ENCODE results near the gene FOXB2.
"Not testable (repeated sequence)": the region's sequence is repeated elsewhere in the genome, so short reads cannot be mapped to it uniquely, and the experiment has no call there.

Gene FOXB2

DNA sequence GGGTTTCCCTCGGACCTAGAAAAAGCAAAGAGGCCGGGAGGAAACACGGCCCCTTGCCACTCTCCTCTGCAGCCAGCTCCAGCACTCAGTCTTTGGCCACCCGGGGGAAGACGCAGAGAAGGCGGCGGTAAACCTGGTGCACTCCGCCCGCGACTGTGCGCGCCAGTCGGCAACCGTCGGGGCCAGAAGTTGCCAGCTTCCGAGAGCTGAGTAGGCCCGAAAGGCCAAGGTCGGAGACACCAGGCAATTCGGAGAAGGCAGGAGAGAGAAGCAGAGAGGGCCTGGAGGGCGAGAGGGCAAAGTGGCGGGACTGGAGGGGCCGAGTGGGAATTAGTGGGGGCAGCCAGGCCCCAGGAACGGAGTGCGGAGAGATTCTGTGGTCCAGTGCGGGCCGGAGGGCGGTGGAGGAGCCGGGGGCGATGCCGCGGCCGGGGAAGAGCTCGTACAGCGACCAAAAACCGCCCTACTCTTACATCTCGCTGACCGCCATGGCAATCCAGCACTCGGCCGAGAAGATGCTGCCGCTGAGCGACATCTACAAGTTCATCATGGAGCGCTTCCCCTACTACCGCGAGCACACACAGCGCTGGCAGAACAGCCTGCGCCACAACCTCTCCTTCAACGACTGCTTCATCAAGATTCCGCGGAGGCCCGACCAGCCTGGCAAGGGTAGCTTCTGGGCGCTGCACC, at the start of gene FOXB2:
Gene FOXB2, plus strand, starts transcription at position 420 of the 690 bp plus-strand sequence. Its CDS starts 0 bp downstream, at position 420.
- no peak for DNase-seq

DNA sequence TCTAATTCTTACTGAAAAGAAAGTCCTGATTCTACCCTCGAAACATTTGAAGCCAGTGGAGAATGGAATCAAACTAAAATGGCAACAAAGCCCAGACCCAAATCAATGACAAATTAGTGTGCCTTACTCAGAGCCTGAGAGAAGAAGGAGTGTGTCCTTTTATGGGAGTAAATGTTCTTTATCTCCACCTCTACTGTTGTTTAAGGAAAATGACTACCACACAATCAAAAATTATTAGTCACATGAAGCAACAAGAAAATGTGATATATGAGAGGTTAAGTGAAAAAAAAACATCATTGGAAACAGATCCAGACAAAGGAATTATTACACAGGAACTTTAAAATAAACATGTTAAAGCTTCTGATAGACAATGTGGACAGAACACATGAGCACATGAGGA, 49.7 kb upstream of the FOXB2 start:
- DNase-seq: no peak

DNA sequence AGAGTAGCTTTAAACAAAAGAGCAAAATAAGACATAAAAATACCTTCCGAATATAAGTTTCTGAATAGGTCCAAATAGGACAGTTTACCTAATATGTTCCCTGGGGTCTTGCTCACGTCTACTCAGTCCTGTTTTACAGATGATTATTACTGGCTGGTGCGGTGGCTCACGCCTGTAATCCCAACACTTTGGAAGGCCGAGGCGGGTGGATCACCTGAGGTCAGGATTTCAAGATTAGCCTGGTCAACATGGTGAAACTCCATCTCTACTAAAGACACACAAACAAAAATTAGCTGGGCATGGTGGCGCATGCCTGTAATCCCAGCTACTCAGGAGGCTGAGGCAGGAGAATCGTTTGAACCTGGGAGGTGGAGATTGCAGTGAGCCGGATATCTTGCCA, 40.6 kb upstream of the FOXB2 start:
- not testable (repeated sequence) for DNase-seq

DNA sequence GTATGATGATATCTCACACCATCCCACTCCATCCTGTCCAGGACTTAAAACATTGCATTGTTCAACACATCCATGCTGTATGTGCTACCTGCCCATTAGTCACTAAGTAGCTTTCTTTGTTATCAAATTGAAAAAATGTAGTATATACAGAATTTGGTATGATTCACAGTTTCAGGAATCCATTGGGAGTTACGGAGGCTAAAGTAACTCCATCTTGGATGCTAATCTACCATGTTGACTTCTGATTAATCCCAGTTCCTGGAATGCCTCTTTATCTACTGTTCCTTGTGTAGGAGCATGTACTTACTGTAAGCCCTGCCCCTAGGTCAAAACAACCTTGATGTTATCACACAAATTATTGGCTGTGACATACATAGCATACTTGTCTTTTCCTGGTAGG, 38.9 kb upstream of the FOXB2 start:
- no peak for DNase-seq

DNA sequence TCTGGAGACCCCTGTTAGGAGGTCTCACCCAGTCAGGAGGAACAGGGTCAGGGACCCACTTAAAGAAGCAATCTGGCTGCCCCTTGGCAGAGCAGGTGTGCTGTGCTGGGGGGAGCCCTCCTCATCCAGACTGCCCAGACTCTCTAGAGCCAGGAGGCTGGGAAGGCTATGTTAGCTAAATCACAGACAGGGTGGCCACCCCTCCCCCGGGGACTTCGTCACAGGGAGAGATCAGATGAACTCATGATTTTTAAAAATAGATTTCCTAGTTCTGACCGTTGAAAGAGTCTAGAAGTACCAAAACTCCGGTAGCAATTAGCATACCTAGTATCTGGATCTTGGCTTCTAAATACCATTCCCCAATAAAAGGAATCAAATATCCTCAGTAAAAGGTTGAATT, 35.0 kb upstream of the FOXB2 start:
- no peak for DNase-seq

DNA sequence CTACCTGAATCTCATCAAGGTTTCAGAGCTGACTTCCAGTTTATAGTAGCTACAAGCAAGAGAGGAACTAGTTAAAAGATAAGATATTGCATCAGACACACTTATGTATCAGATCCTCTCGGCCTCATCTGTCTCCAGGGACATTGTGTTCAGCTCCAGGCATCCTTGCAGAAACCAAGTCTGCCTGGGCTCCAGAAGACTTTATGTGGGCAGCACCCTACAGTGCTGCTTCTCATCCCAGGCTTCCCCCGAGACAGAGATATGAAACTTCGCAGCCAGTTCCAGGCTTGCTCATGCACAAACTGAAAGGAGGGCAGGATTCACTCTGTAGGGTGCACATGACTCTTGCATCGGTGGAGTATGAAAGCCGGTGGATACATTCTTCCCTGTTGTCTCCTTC, 33.9 kb upstream of the FOXB2 start:
- DNase-seq: no peak

DNA sequence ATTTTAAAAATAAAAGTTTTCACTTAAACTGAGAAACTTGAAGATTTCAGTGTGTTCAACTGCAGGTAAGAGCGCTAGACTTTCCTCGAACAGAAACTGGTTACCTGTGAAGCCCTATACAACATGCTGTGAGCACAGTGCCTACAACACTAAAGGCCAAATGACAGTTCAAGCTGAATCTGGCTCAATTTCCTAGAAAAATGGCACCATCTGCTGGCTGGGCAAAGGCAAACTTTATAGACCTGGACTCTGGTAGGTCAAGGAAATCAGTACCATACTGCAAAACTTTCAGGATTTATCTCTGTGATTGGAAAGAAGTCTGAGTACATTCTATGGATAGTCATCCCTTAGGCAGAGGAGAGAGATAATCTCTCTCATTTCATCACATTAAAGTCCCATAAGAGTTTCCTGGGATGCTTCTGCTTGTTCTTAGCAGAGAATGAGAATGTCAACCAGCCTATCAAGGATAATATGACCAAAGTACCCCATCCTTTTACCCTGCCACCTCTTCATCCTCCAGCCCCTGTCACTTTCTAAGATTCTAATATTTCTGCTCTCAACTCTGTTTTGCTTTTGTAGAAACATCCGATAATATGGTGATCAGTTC, 31.8 kb upstream of the FOXB2 start:
- no peak for DNase-seq

DNA sequence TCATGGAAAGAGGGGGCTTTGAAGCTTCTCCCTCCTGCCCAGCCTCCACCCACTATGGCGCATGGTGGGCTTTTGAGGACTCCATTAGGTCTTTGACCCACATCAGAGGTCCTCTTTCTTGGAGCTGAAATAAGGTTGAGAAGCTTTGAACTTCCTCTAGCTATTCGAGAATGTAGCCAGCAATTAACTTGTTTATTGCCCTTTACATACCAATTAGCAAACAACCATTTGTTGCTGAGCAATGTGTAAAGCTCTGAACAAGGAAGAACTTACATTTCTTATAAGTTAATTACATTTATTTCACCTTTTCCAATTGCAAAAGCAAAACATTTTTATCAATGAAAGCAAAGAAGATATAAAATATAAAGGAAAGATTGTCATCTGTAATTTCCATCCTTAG, 30.5 kb upstream of the FOXB2 start:
- DNase-seq: no peak

DNA sequence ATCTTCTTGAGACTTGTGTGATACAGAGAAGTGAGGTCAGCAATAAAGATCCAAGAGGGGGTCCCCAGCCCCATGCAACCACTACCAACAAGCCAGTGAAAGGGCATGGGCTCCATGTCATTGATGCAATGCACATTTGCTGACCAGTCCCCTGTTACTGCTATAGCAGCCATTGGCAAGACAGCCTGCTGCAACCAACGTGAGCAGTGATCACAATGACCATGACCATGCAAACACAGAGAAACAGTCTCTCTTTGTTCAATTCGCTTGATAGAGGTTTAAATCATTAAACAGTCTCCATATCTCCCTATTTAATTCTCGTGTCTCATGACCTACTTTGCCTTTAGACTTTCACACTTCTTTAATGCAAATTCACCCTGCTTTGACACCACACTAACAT, 30.0 kb upstream of the FOXB2 start:
- DNase-seq: no peak

DNA sequence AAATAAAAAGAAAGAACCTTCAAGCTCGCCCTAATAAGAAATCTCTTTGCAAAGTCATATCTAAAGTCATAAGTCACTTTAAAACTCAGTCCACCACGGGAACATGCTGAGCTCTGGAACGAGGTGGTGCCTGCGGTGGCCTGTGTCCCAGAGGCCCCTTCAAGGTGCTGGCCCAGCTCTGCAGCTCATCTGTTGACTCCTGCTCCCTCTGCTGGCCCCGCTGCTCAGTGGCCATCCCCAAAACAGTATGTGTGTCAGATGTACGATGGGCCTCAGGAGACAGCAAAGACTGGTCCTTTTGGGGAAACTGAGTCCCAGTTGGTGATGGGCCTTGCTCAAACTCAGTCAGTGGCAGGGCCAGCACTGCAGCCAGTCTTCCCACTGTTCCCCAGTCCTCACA, 22.8 kb upstream of the FOXB2 start:
- no peak for DNase-seq

DNA sequence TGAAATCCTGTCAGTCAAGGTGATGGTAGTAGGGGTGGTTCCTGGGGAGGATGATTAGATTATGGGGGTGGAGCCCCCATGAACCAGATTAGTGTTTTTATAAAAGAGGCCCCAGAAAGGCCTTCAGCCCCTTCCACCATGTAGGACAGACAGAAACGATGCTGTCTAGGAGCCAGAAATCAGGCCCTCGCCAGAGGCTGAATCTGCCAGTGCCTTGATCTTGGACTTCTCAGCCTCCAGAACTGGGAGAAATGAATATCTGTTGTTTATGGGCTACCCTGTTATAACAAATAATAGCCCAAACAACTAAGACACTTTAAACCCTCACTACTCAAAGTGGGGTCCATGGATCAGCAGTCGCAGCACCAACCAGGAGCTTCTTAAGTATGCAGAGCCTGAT, 20.2 kb upstream of the FOXB2 start:
- no peak for DNase-seq

DNA sequence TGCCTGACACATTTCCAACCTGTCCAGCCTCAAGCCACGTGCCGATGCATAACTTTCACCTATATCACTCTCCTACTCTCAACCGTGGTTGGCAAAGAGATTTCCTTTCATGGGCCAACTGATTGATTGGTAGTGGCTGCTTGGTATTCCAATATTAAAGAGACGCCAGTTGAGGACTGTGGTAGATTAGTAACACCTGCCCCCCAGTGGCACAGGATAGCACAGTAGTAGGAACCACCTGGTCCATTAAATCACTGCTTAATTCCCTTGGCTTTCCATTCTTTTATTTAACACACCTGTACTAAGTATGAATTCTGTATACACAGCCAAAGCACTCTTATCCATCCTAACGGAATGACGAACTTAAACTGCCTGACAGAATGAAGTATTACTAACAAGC, 19.1 kb upstream of the FOXB2 start:
- DNase-seq: no peak

DNA sequence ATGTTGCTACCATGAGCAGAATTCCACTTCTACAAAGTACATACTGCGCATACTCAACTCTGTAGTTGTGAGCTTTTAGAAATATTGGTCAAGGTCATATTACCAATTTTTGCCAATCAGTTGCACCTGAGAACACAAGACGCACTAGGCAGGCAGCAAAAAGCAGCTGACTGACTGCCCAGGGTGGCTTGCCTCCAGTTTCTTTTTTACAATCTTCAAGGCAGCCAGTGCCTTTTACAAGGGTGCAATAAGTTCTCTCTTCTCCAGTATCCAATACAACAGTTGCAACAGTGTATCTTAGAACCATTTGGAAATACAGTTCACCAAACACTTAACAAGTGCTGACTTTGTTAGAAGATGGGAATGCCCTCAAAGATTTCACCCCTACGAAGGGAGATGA, 16.1 kb upstream of the FOXB2 start:
- DNase-seq: no peak

DNA sequence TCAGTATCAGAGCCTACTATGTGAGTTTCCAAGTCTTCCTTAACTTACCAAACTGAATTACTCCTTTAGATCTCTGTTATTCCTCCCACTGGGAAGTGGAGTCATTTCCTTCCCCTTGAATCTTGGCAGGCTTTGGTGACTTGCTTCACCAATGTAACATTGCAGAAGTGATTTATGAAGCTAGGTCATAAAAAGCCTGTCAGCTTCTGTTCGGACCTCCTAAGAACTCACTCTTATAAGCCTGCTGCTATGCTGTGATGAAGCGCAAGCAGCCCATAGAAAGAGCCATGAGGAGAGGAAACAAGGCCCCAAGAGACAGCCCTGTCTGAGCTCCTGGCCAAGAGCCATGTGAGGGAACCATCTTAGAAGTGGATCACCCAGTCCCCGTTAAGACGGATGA, 14.2 kb upstream of the FOXB2 start:
- no peak for DNase-seq

DNA sequence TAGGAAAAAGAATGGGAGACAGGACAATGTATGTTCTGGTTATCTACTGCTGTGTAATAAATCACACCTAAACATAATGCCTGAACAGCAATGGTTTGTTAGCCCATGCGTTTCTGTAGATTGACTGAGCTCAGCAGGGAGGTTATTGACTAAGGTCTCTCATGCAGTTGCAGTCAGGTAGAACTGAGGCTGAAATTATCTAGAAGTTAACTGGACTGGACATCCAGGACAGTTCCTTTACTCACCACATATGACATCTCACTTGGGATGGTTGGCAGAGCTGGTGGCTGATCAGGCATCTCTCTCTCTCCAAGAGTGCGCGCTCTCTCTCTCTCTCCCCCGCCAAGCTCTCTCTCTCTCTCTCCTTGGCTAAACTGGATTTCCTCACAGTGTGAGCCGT, 8.9 kb upstream of the FOXB2 start:
- DNase-seq: no peak

DNA sequence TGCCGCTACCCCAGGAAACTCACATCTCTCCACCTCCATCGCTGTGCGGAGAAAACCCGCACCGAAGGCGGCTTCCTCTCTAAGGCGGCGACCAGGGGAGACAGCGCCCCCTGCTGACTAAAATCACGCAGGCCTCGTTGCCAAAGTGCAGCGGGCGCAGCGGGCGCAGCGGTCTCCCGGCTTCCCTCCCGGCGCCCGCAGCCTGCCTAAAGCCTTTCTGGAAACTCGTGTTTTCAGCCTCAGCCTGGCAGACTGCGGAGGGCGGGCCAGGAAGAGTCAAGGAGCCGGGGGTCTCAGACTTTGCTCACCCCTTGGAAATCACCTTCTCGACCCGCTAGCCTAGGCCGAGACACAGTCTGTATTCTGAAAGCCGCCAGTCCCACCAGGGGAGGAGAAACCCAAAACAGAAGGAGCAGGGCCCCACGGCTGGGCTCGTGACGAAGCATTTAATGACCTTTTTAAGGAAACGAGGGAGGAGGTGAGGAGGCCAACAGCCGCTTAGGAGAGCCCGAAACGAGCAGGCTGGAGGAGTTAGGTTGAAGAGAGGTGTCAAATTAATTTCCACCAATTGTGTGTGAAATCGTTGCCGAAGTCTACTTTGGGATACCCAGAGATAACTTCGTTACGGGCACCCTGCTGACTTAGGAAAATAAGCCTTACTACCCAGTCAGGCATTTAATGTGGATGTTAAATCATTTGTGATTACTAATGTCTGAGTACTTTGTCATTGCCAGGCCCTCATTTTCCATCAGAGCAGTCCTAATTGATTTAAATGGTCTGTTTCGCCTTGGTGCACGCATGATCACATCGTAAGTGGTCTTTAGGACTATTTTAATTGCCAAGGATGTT, 7.3 kb upstream of the FOXB2 start:
- DNase-seq: peak; percentile 65

DNA sequence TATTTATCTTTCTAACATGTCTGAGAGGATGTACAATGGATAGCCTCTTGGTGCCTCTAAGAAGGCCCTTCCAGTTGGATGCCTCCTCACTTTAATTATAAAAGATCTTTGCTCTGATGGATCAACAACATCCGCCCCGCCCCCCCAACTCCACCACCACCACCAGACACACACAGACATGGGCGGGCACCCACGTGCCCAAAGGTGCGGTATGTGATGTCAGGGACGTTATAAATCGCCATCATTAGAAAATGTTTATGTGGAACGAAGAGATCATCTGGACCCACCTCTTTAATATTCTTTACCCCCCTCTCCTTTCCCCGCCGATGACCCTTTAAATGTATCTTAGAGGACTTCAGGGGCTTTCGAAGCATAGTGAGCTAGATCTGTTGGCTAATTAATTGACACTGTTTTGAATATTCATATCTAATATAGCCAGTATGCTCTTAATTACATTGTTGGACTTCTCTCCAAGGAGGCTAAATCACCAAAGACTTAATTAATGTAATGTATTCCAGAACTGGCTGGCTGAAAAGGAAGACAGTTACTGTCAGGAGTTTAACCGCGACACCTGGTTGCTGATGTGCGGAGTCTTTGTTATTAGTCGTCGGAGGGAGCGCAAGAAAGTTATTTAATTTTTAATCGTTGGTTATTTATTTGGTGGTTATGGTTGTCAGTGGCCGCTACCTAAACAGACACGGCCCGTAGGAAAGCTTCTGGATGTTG, 6.1 kb upstream of the FOXB2 start:
- DNase-seq: no peak

DNA sequence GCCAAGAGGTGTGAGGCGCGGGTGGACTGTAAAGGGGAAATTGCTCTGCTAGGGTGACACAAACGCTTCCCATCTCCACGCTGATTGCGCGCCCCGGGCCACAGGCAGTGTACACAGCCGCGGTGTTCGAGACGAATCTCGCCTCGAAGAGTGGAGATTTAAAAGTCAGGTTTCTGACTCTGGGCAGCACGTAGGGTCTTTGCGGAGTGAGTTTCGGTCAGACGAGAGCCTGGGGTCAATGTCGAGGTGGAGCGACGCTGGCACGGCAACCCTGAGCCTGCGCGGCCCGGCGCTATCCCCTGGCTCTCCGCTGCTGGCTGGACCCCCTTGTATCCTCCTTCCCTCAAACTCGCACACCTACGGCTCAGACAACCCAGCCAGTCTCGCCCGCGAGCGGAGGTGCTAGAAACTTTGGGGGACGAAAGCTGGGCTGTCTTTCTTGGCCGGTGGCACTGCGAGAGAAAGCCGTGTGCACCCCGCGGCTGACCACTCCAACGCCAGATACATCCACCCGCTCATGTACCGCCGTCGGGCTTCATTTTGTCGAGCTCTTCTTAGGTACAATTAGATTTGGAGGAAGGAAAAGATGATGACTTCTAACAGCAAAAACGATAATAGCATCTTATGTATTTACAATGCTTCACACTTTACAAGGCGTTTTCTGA, 5.4 kb upstream of the FOXB2 start:
- DNase-seq: no peak

DNA sequence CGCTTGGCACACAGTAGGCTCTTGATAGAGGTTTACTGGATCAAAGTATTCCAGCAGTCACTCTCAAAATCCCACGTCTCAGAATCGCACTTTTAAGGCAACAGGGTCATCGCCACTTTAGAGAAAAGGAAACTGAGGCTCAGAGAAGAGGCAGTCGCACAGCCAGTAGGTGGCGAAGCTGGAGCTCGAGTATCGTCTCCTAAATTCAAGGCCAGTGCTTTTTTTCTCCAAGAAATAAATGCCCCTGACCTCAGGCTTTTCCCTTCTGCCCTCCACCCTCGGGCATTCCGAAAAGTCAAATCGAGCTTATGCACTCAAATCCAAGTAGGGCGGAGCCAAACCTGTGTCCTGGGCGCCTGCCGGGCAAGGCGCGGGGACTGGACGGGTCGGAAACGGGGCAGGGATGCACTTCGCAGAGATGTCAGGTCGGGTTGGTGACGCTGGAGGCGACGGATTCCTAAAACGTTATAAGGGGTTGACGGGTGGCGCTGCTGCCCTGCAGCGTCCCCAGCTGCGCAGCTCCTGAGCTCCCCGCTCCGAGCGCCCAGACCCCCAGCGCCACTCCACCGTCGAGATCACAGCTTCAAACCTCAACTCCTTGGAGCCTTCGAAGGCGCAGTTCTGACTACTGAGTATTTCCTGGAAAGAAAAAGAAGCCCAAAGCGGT, 4.7 kb upstream of the FOXB2 start:
- no peak for DNase-seq

DNA sequence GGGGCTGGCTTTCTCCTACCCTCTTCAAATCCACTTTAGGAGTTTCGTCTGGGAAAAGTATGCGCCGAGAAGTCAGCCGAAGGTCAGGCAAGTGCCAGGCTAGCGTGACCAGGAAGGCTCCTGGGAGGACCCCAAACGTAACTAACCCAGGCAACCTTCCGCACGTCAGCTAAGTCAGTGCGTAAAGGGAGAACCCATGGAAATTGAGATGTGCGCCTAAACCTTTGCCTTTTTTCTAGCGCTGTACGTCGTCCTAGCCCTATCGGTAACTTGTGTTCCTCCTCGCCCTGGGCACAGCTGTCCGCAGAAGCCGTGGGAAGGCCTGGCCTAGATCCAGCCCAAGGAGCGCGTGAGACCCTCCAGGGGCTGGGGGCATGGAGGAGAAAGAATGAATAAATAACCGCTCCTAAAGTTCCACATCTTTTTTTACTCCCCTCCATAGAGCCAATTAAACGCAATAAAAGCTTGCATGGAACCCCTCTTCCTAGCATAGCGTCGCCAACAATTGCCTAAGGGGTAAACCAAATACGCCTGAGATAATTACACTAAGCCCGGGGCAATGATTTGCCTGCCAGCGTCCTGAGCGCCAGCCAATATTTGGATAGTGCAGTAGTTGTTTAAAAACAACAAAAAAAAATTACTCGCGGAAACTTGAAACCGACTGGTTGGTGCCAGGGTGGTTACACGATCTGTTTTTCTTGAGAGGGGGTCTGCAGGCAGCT, 4.0 kb upstream of the FOXB2 start:
- DNase-seq: no peak

DNA sequence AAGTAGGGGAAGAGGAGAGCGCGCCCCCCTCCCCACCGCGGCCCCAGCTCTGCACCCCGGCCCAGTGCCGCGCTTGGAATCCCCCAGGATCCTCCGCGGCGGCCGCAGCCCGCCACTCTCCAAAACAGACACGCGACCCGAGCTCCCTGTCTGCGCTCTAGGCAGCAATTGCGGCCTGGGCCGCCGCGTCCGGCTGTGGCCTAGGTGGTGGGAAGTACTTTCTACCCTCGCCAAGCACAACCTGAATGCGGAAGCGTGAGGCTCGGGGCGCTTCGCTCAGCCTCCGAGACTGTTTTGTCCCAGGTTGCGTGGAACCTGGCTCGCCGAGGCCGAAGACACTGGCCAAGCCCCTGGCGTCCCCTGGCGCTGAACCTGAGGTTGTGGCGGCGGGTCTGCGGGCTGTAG, 3.3 kb upstream of the FOXB2 start:
- DNase-seq: no peak
